ELR (cell line): Measurements from ENCODE around the gene RPS19BP1.
"Not testable (repeated sequence)": the region's sequence is repeated elsewhere in the genome, so short reads cannot be mapped to it uniquely, and the experiment has no call there.

Experiments
- DNase-seq: peaks from one replicate; pipeline ENCODE4 v3.0.0-alpha.2; 2015; ENCODE audit warnings: low read depth

Gene RPS19BP1

GRCh38 chr22:39513791-39514190 lies 18.8 kb downstream of the RPS19BP1 start:
- no peak for DNase-seq

DNA sequence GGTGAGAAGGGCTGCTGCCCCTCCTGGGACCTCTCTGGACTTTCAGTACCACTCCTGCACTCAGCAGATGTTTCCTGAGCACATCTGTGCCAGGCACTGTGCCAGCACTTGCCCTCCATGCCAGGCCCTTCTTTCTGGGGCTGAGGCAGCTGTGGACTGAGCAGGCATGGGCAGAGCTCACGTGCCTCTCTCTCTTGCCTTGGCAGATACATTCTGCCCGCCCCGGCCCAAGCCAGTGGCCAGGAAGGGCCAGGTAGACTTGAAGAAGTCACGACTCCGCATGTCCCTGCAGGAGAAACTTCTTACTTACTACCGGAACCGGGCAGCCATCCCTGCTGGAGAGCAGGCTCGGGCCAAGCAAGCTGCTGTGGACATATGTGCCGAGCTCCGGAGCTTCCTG lies 20.5 kb downstream of the RPS19BP1 start:
- DNase-seq, result no peak

GRCh38 chr22:39511226-39511625 lies 21.3 kb downstream of the RPS19BP1 start:
- DNase-seq, result no peak

DNA sequence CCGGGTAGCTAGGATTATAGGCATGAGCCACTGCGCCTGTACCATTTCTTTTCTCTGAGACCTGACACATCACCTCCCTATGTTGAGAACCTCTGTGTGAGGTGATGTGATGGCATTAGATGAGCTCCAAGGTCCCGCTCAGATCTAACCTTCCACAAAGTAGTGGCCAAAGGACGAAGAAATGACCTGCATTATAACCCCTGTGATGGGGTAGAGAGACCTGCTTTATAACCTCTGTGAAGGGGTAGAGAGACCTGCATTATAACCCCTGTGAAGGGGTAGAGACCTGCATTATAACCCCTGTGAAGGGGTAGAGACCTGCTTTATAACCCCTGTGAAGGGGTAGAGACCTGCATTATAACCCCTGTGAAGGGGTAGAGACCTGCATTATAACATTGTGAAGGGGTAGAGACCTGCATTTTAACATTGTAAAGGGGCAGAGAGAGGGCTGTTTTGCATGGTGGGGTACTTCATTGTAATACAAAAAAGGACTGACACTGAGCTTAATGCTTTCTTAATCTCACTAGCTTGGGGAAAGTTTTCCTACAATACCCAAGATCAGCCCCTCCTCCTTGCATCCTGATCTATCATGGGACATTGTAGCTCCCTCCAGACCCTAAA lies 21.9 kb downstream of the RPS19BP1 start:
- DNase-seq, result no peak

- no peak for DNase-seq
Observed at GRCh38 chr22:39508393-39508792, 24.2 kb downstream of the RPS19BP1 start.

DNA sequence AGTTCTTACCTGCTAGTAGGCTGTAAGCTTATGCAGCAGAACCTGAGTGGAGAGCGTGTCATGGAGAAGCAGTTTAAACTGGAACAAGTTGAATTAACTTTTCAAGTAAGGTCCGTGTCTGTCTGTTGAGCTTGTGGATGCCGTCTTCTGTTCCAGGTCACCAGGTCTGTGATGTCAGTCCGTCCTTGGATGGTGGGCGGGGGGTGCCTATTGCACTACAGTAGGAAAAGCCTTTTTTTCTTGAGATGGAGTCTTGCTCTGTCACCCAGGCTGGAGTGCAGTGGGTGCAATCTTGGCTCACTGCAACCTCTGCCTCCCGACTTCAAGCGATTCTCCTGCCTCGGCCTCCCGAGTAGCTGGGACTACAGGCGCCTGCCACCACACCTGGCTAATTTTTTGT lies 25.5 kb downstream of the RPS19BP1 start:
- DNase-seq, result not testable (repeated sequence)

GRCh38 chr22:39504071-39504470 lies 28.5 kb downstream of the RPS19BP1 start:
- DNase-seq, result no peak

DNA sequence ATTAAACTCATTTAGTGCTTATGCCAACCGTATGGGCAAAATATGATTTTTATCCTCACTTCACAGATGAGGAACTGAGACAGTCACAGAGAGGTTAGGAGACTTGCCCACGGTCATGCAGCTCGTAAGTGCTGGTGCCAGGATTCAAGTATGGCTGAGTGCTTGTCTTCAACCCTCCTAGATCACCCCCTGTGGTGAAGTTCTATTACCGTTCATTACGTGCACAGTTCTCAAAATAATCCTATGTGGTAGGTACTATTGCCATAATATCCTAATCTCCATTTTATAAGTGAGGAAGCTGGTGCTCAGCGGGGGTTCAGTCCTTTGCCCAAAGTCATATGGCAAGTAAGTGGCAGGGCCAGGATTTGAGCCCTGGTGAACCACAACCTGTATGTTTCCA lies 28.9 kb downstream of the RPS19BP1 start:
- DNase-seq, result no peak

DNA sequence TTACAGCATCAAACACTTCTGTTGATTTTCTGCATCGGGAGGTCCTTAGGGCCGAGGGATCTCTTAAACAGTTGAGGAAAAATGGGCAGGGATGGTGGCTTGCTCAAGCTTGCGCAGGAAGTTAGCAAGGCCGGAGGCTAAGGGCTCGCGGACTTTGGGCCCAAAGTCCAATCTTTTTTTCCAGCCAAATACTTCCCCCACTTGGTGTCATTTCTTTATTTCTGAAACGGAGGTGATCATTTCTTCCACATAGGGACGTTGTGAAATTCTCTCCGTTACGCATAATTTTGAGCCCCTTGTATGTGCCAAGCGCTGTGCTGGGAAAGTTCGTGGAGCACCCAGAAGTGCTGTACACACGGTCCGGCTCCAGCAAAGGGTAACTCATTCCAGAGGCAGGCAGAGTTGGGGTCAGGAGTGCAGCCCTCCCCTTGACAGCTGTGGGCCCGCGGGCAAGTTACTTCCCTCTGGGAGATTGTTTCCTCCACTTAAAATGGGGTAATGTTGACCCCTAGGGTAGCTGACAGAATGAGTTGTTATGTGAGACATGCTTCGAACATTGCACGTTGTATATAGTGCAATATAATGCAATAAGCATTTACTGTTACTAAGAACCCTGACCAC lies 29.6 kb downstream of the RPS19BP1 start:
- peak; percentile 53 for DNase-seq

DNA sequence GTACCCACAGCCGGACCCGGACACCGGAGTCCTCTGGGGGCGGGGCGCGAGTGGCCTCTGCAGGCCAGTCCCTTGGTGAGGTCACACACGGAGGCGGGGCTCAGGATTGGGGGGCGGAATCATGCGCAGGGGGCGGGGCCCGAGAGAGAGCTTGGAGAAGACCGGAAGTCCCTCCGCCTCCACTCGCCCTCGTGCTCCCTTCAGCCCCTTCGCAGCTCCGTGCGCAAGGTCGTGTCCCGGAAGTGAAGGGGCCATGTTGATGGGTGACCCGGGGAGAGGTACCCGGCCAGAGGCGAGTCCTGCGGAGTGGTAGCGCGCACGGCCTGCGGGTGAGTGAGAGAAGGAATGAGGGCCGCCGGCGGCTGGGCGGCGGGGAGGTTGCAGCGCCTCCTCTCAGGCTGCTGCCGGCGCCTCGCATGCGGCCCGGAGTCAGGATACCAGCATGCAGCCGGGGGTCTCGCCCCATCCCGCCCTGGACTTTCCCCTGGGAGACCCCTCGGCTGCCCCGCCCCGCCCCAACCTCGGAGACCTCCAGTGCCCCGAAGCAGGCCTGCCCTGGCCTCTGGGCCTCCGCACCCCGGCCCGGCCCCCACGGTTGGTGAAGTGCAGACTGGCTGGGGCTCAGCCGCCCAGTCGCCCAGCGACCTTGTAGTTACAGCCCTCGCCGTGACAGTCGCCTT lies 30.3 kb downstream of the RPS19BP1 start, which contains the start of gene MIEF1:
TSS of gene MIEF1 (plus strand) at position 182 of the 680 bp plus-strand sequence. CDS start 9,005 bp downstream, outside the sequence.
- peak; percentile 97 for DNase-seq

GRCh38 chr22:39501644-39502108 lies 30.9 kb downstream of the RPS19BP1 start:
- DNase-seq, result no peak

DNA sequence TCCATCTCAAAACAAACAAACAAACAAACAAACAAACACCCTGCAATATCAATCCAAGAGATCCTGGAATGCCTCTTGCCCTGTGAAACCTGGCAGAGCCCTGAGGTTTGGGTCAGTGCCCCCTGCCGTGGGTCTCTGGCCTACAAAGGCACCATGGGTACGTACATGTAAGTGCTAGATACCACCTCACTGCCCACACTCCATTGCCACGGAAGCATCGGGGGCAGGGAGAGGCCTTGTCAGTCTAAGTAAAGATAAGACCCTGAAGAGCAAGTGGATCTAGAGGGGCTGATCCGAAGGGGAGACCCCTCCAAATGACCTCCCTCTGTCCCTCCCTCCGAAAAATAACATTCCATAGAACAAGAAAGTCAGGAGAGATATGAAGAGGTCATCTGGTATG lies 32.4 kb downstream of the RPS19BP1 start:
- no peak for DNase-seq

GRCh38 chr22:39498802-39499201 lies 33.7 kb downstream of the RPS19BP1 start:
- DNase-seq, result no peak

- no peak for DNase-seq
Observed at GRCh38 chr22:39498368-39498767, 34.2 kb downstream of the RPS19BP1 start.

GRCh38 chr22:39497429-39497828 lies 35.1 kb downstream of the RPS19BP1 start:
- DNase-seq, result no peak

DNA sequence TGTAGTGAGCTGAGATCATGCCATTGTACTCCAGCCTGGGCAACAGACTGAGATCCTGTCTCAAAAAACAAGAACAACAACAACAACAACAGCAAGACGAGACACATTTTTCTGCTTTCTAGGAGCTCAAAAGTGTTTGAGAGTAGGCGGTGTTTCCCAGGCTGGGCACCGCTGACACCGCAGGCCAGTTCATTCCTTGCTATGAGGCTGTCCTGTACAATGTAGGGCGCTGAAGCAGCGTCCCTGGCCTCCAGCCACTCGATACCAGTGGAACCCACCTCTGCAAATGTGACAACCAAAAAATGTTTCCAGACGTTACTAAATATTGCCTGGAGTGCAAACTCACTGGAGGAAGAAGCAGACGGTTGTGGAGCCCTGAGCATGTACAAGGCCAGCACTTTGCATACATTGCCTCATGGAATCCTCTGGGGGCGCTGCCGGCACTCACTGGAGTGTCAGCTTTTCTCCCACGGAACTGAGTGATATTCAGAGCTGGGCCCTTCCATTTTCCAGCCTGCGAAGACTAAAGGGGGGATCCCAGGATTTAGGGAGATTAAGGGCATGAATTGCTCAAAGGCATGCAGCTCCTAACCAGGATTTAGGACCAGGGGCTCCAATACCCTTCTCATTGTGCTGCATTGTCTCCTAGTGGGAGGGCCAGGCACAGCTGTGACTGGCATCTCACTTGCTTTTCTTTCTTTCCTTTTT lies 36.3 kb downstream of the RPS19BP1 start:
- DNase-seq, result peak; percentile 76

GRCh38 chr22:39494471-39495120 lies 38.0 kb downstream of the RPS19BP1 start:
- peak; percentile 66 for DNase-seq

GRCh38 chr22:39493759-39494158 lies 38.8 kb downstream of the RPS19BP1 start:
- peak; percentile 90 for DNase-seq

GRCh38 chr22:39492186-39492585 lies 40.4 kb downstream of the RPS19BP1 start:
- no peak for DNase-seq

DNA sequence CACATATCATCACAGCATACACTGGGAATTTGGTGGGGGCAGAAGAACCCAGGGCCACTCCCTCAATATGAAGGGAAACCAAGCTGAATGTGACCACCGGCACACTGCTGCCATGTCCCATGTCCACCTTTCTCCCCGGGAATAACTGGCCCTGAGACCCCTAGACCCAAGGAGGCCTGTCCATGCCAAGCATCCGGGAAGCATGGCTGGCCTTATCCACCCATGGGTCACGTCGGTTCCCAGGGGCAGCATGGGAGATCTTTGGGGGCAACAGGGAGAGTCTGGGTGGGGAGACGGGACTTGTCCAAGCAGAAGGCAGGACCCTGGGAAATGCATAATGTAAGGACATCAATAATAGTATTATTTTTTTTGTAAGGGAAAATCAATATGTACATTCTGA lies 40.9 kb downstream of the RPS19BP1 start:
- DNase-seq, result no peak

DNA sequence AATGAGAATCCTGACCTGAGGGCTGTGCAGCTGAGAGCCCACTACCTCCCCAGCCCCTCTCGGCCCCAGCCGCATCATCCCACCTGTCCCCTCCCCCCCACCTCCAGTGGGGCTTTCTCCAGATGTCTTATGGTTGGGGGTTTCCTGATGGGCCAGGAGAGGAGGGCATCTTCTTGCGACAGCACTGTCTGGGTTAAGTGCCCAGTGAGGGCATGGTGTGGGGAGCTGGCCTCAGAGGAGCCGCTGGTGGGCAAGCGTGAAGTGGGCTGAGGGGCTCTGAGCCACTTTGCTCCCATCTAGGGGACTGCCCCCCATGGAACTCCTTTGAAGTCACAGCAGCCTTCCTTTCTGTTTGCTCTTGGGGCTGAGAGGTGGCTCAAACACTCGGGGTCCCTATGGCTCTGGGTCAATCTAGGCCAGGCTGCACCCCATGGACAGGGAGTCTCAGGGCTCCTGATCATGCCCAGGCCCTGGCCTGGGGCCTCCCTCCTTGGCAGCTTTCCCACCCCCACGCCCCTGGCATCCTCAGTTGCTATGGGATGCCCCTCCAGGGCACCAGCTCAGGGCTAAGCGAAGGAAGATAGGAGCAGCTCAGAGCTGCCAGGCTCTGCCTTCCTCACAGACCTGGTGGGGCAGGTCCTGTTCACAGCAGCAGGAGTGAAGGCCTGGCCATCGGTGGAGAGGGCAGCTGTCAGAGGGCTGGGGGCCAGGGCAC lies 41.4 kb downstream of the RPS19BP1 start:
- no peak for DNase-seq
